ACC112 (cell line): Measurements from ENCODE around the gene PPP1R3F.

Source experiments
- H2AFZ ChIP-seq: fragments of 200-600 bp; sonication (generic); one replicate; pipeline ENCODE4 v1.6.0; 2017; ENCODE audit warnings: antibody characterized with exemption, low read length; ENCODE audit not compliant: unreplicated experiment
- H3K27ac ChIP-seq: fragments of 200-600 bp; sonication (generic); 2 replicates; pipeline ENCODE4 v1.5.1; 2014; ENCODE audit warnings: low read depth, mild to moderate bottlenecking, antibody characterized with exemption, low read length, moderate library complexity
- H3K27me3 ChIP-seq: fragments of 200-600 bp; sonication (generic); 2 replicates; pipeline ENCODE4 v1.6.1; 2014; ENCODE audit warnings: mild to moderate bottlenecking, antibody characterized with exemption, low read length, moderate library complexity, mixed read lengths; ENCODE audit not compliant: insufficient read depth
- H3K36me3 ChIP-seq: fragments of 200-600 bp; sonication (generic); 2 replicates; pipeline ENCODE4 v1.6.1; 2016; ENCODE audit warnings: mild to moderate bottlenecking, antibody characterized with exemption, low read length, moderate library complexity, mixed read lengths; ENCODE audit not compliant: insufficient read depth
- H3K4me1 ChIP-seq: fragments of 200-600 bp; sonication (generic); one replicate; pipeline ENCODE4 v1.6.1; 2016; ENCODE audit warnings: low read length, mixed read lengths; ENCODE audit not compliant: insufficient read depth, unreplicated experiment, control insufficient read depth
- H3K4me3 ChIP-seq: fragments of 200-600 bp; sonication (generic); 2 replicates; pipeline ENCODE4 v1.5.1; 2014; ENCODE audit warnings: mild to moderate bottlenecking, low read depth, low read length
- H3K79me2 ChIP-seq: fragments of 200-600 bp; sonication (generic); one replicate; pipeline ENCODE4 v1.6.0; 2016; ENCODE audit warnings: low read length; ENCODE audit not compliant: control insufficient read depth, unreplicated experiment, insufficient read depth

PPP1R3F gene

GRCh38 chrX:49260221-49260985, 9.2 kb upstream of the PPP1R3F start:
- H3K27me3 ChIP-seq, result no peaks in the 10 kb centered on the region
- no peaks in the 10 kb centered on the region for H3K4me1 ChIP-seq
- no peaks in the 10 kb centered on the region for H3K36me3 ChIP-seq
- H3K4me3 ChIP-seq, result no peak overlapping the region
- H3K27ac ChIP-seq, result no peak overlapping the region
- no peaks in the 10 kb centered on the region for H3K79me2 ChIP-seq
- H2AFZ ChIP-seq, result no peak overlapping the region

GRCh38 chrX:49262603-49263002, 7.0 kb upstream of the PPP1R3F start:
- H3K27ac ChIP-seq, result no peak overlapping the region
- no peaks in the 10 kb centered on the region for H3K27me3 ChIP-seq
- H2AFZ ChIP-seq, result no peak overlapping the region
- H3K36me3 ChIP-seq, result no peaks in the 10 kb centered on the region
- no peak overlapping the region for H3K4me3 ChIP-seq
- no peaks in the 10 kb centered on the region for H3K79me2 ChIP-seq
- H3K4me1 ChIP-seq, result no peaks in the 10 kb centered on the region

GRCh38 chrX:49263631-49264030, 6.0 kb upstream of the PPP1R3F start:
- Histone ChIP-seq H3K27ac (no peak overlapping the region), H3K79me2 (no peaks in the 10 kb centered on the region), H3K27me3 (no peaks in the 10 kb centered on the region), H3K36me3 (no peaks in the 10 kb centered on the region), H3K4me1 (peaks cover 5% of the 10 kb centered on the region), H2AFZ (no peak overlapping the region), H3K4me3 (no peak overlapping the region)

- Histone ChIP-seq H2AFZ (no peak within 1 kb of the TSS), H3K36me3 (no peaks in the 10 kb centered on the region), H3K27ac (no peak within 1 kb of the TSS), H3K27me3 (no peaks in the 10 kb centered on the region), H3K4me3 (no peak within 1 kb of the TSS), H3K79me2 (no peaks in the 10 kb centered on the region), H3K4me1 (peaks cover 5% of the 10 kb centered on the region)
These were observed 5.1 kb upstream of the PPP1R3F start, which contains the start of gene FOXP3 for GRCh38 chrX:49264460-49264859. Gene FOXP3, minus strand, starts transcription at chrX:49264710. Its CDS starts 6,205 bp downstream, at chrX:49258505.

- H3K27me3 ChIP-seq, result no peaks in the 10 kb centered on the region
- no peak overlapping the region for H3K4me3 ChIP-seq
- H3K79me2 ChIP-seq, result peaks cover 19% of the 10 kb centered on the region
- peaks cover 16% of the 10 kb centered on the region for H3K4me1 ChIP-seq
- H2AFZ ChIP-seq, result no peak overlapping the region
- no peak overlapping the region for H3K27ac ChIP-seq
- no peaks in the 10 kb centered on the region for H3K36me3 ChIP-seq
These were observed 2.8 kb upstream of the PPP1R3F start for GRCh38 chrX:49266523-49267445.

- peak overlapping the region; percentile 38 for H2AFZ ChIP-seq
- peaks cover 16% of the 10 kb centered on the region for H3K4me1 ChIP-seq
- H3K27ac ChIP-seq, result peak overlapping the region; percentile 66
These were observed 937 bp upstream of the PPP1R3F start for GRCh38 chrX:49268702-49269009.

GRCh38 chrX:49269010-49269766, 405 bp upstream of the PPP1R3F start:
- no peaks in the 10 kb centered on the region for H3K27me3 ChIP-seq
- peaks cover 16% of the 10 kb centered on the region for H3K4me1 ChIP-seq
- H2AFZ ChIP-seq, result peak overlapping the region; percentile 86
- H3K79me2 ChIP-seq, result peaks cover 32% of the 10 kb centered on the region
- H3K4me3 ChIP-seq, result peak overlapping the region; percentile 79
- peak overlapping the region; percentile 89 for H3K27ac ChIP-seq
- H3K36me3 ChIP-seq, result no peaks in the 10 kb centered on the region

More at GRCh38 chrX:49268702-49269009, 937 bp upstream of the PPP1R3F start:
- Histone ChIP-seq H3K27me3 (no peaks in the 10 kb centered on the region), H3K36me3 (no peaks in the 10 kb centered on the region), H3K4me3 (peak overlapping the region; percentile 79), H3K79me2 (peaks cover 32% of the 10 kb centered on the region)

- peaks cover 16% of the 10 kb centered on the region for H3K4me1 ChIP-seq
- no peaks in the 10 kb centered on the region for H3K36me3 ChIP-seq
- H3K27ac ChIP-seq, result peak overlapping the region; percentile 89
- H3K4me3 ChIP-seq, result peak overlapping the region; percentile 79
- H3K27me3 ChIP-seq, result no peaks in the 10 kb centered on the region
- H2AFZ ChIP-seq, result peak overlapping the region; percentile 38
- peaks cover 32% of the 10 kb centered on the region for H3K79me2 ChIP-seq
These were observed 792 bp downstream of the PPP1R3F start for GRCh38 chrX:49270249-49270921.

GRCh38 chrX:49271341-49271740, 1.7 kb downstream of the PPP1R3F start:
- Histone ChIP-seq H3K27me3 (no peaks in the 10 kb centered on the region), H3K27ac (no peak overlapping the region), H2AFZ (no peak overlapping the region), H3K79me2 (peaks cover 32% of the 10 kb centered on the region), H3K4me1 (peaks cover 16% of the 10 kb centered on the region), H3K4me3 (peak overlapping the region; percentile 79), H3K36me3 (no peaks in the 10 kb centered on the region)

- Histone ChIP-seq H3K4me1 (peaks cover 16% of the 10 kb centered on the region), H3K4me3 (0 out of 2 replicates have a peak overlapping the region, but pooled peaks have one; percentile 21), H3K27ac (no peak overlapping the region), H3K27me3 (no peaks in the 10 kb centered on the region), H3K36me3 (no peaks in the 10 kb centered on the region), H2AFZ (no peak overlapping the region), H3K79me2 (peaks cover 32% of the 10 kb centered on the region)
These were observed 2.8 kb downstream of the PPP1R3F start for GRCh38 chrX:49272421-49272820.
